Astrocyte (in vitro differentiated cells and primary cell): ENCODE results near the gene NEDD9. TPM values are rescaled to one million over a fixed set of nuclear protein-coding genes. Genes with fewer than 3 reads are reported as not detected.

Experiments
- DNase-seq: peaks from one replicate; pipeline ENCODE4 v3.0.0-alpha.2; 2010; ENCODE audit warnings: low read depth
- FAIRE-seq: peaks from 2 replicates; lab custom pipeline; 2011; peaks lifted over from hg19 to GRCh38; lab: Jason Lieb, UNC
- H2AFZ ChIP-seq: 2 replicates; pipeline ENCODE4 v1.6.0; 2012; ENCODE audit warnings: low read depth, low read length, inconsistent platforms
- H3K27ac ChIP-seq: 2 replicates; pipeline ENCODE4 v1.5.1; 2011; ENCODE audit warnings: low read depth, low read length, inconsistent platforms
- H3K27me3 ChIP-seq: 2 replicates; pipeline ENCODE4 v1.6.0; 2011; ENCODE audit warnings: low read length, inconsistent platforms; ENCODE audit not compliant: insufficient read depth
- H3K36me3 ChIP-seq: 2 replicates; pipeline ENCODE4 v1.5.1; 2011; ENCODE audit warnings: low read length, inconsistent platforms; ENCODE audit not compliant: insufficient read depth
- H3K4me1 ChIP-seq: 2 replicates; pipeline ENCODE4 v1.5.1; 2011; ENCODE audit warnings: low read length, inconsistent platforms; ENCODE audit not compliant: insufficient read depth
- H3K4me2 ChIP-seq: 2 replicates; pipeline ENCODE4 v1.6.0; 2012; ENCODE audit warnings: low read length, inconsistent platforms
- H3K4me3 ChIP-seq: 2 replicates; pipeline ENCODE4 v1.5.1; 2011; ENCODE audit warnings: low read depth, mild to moderate bottlenecking, low read length, inconsistent platforms; ENCODE audit not compliant: insufficient read depth
- H3K79me2 ChIP-seq: 2 replicates; pipeline ENCODE4 v1.6.0; 2012; ENCODE audit warnings: mild to moderate bottlenecking, low read length, inconsistent platforms; ENCODE audit not compliant: insufficient read depth
- H3K9ac ChIP-seq: 2 replicates; pipeline ENCODE4 v1.6.0; 2012; ENCODE audit warnings: mild to moderate bottlenecking, low read length, inconsistent platforms
- H3K9me3 ChIP-seq: 2 replicates; pipeline ENCODE4 v1.5.1; 2012; ENCODE audit warnings: low read depth, mild to moderate bottlenecking, low read length, inconsistent platforms; ENCODE audit not compliant: insufficient read depth
- H4K20me1 ChIP-seq: 2 replicates; pipeline ENCODE4 v1.6.0; 2012; ENCODE audit warnings: low read length, inconsistent platforms; ENCODE audit not compliant: insufficient read depth
- H3K27ac Mint-ChIP-seq: one replicate; pipeline ENCODE4 v1.8.0; 2021; ENCODE audit warnings: mild to moderate bottlenecking, mixed read lengths; ENCODE audit not compliant: unreplicated experiment
- H3K27me3 Mint-ChIP-seq: one replicate; pipeline ENCODE4 v1.8.0; 2021; ENCODE audit warnings: low read depth, mixed read lengths; ENCODE audit not compliant: unreplicated experiment
- H3K36me3 Mint-ChIP-seq: one replicate; pipeline ENCODE4 v1.8.0; 2021; ENCODE audit warnings: low read depth, mixed read lengths; ENCODE audit not compliant: unreplicated experiment
- H3K4me1 Mint-ChIP-seq: one replicate; pipeline ENCODE4 v1.8.0; 2021; ENCODE audit warnings: low read depth, mixed read lengths; ENCODE audit not compliant: unreplicated experiment
- H3K4me3 Mint-ChIP-seq: one replicate; pipeline ENCODE4 v1.8.0; 2021; ENCODE audit warnings: mild to moderate bottlenecking, moderate library complexity, mixed read lengths; ENCODE audit not compliant: unreplicated experiment
- H3K9me3 Mint-ChIP-seq: one replicate; pipeline ENCODE4 v1.8.0; 2021; ENCODE audit warnings: mild to moderate bottlenecking, mixed read lengths; ENCODE audit not compliant: unreplicated experiment
- EZH2 ChIP-seq: IDR thresholded peaks from 2 replicates; pipeline ENCODE4 v1.6.1; 2012; ENCODE audit warnings: mild to moderate bottlenecking, low read length, inconsistent platforms; ENCODE audit not compliant: insufficient read depth
- total RNA-seq: library from RNA; stranded (reverse); gene quantifications from 2 replicates; pipeline ENCODE4 v1.2.1, GENCODE V29; 2021
- TF ChIP-seq, protein P1 (sequence below): IDR thresholded peaks from 2 replicates; pipeline ENCODE4 v1.5.1; 2011; ENCODE audit warnings: low read depth, mild to moderate bottlenecking, inconsistent platforms, low read length, moderate library complexity; ENCODE audit not compliant: insufficient read depth

Gene NEDD9
- total RNA-seq, 1 donor from 2014 or later, result 39.6 TPM

DNA sequence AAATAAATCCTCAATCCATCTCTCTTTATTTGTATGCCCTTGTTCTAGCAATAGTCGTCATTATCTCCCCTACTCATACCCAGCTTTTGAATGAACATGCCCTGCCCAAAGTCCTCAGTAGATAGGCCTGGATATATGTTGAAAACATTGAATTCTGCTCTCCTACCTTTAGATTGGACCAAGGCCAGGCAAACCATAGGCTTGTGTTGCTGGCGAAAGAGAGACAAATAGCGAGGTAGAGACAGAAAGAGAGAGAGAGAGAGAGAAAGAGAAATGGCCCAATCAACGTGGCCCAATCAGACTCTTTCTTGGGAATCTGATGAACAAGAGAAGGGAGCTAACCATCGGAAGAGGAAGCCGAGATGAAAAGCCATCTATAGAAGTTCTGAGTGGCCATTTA, 45.2 kb downstream of the NEDD9 start:
- H3K4me3 ChIP-seq, result no peak overlapping the region
- peaks cover 4% of the 10 kb centered on the region for H4K20me1 ChIP-seq
- Mint-ChIP-seq H3K27ac (no peak overlapping the region), H3K4me1 (no peaks in the 10 kb centered on the region), H3K9me3 (peaks cover 3% of the 10 kb centered on the region), H3K4me3 (no peak overlapping the region), H3K27me3 (no peaks in the 10 kb centered on the region), H3K36me3 (peaks cover 59% of the 10 kb centered on the region)
- H3K27ac ChIP-seq, result no peak overlapping the region
- H3K4me1 ChIP-seq, result no peaks in the 10 kb centered on the region
- no peak overlapping the region for H3K9ac ChIP-seq
- FAIRE-seq (no peak), DNase-seq (no peak)
- H3K27me3 ChIP-seq, result no peaks in the 10 kb centered on the region
- peaks cover 23% of the 10 kb centered on the region for H3K79me2 ChIP-seq
- H3K4me2 ChIP-seq, result no peak overlapping the region
- no peak for TF ChIP-seq EZH2
- TF ChIP-seq, protein P1, sequence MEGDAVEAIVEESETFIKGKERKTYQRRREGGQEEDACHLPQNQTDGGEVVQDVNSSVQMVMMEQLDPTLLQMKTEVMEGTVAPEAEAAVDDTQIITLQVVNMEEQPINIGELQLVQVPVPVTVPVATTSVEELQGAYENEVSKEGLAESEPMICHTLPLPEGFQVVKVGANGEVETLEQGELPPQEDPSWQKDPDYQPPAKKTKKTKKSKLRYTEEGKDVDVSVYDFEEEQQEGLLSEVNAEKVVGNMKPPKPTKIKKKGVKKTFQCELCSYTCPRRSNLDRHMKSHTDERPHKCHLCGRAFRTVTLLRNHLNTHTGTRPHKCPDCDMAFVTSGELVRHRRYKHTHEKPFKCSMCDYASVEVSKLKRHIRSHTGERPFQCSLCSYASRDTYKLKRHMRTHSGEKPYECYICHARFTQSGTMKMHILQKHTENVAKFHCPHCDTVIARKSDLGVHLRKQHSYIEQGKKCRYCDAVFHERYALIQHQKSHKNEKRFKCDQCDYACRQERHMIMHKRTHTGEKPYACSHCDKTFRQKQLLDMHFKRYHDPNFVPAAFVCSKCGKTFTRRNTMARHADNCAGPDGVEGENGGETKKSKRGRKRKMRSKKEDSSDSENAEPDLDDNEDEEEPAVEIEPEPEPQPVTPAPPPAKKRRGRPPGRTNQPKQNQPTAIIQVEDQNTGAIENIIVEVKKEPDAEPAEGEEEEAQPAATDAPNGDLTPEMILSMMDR, result no peak
- no peak overlapping the region for H2AFZ ChIP-seq
- H3K9me3 ChIP-seq, result no peaks in the 10 kb centered on the region
- peaks cover 77% of the 10 kb centered on the region for H3K36me3 ChIP-seq

DNA sequence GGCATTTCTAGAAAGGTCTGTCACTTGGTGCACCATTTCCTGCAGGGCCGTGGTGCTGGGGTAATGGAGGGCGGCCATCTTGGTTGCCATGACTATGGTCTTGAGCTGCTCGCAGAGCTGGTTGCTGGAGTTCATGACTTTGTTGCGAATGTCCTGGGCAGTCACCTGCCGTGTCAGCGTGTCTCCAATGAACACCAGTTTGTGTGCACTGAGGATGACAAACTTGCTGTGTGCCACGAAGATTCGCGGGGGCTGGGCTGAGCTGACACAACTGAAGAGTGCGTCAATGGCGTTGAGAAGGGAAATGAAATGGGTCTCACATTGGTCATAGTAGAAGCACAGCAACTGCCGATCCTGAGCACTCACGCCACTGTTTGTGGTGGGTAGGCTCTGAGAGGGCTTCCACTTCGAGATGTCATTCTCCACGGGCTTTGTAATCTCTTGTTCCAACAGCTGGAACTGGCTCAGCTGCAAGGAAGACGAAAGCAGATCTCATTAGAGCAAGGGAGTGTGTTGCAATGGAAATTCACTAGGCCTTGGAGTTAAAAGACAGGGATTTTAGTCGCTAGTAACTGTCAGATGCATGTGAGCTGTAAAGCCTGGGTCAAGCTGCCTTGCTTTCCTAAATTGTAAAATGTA, 47.1 kb downstream of the NEDD9 start:
- Histone ChIP-seq H3K4me1 (no peaks in the 10 kb centered on the region), H3K9me3 (no peaks in the 10 kb centered on the region), H3K4me2 (no peak overlapping the region), H4K20me1 (peaks cover 4% of the 10 kb centered on the region), H2AFZ (no peak overlapping the region), H3K79me2 (peaks cover 20% of the 10 kb centered on the region), H3K27me3 (no peaks in the 10 kb centered on the region), H3K4me3 (no peak overlapping the region), H3K9ac (no peak overlapping the region), H3K27ac (no peak overlapping the region), H3K36me3 (peaks cover 65% of the 10 kb centered on the region)
- Mint-ChIP-seq H3K36me3 (peaks cover 44% of the 10 kb centered on the region), H3K9me3 (peaks cover 2% of the 10 kb centered on the region), H3K4me3 (no peak overlapping the region), H3K4me1 (peaks cover 3% of the 10 kb centered on the region), H3K27me3 (no peaks in the 10 kb centered on the region), H3K27ac (no peak overlapping the region)
- DNase-seq (no peak), FAIRE-seq (no peak)
- no peak for TF ChIP-seq EZH2
- TF ChIP-seq, protein P1, result no peak

DNA sequence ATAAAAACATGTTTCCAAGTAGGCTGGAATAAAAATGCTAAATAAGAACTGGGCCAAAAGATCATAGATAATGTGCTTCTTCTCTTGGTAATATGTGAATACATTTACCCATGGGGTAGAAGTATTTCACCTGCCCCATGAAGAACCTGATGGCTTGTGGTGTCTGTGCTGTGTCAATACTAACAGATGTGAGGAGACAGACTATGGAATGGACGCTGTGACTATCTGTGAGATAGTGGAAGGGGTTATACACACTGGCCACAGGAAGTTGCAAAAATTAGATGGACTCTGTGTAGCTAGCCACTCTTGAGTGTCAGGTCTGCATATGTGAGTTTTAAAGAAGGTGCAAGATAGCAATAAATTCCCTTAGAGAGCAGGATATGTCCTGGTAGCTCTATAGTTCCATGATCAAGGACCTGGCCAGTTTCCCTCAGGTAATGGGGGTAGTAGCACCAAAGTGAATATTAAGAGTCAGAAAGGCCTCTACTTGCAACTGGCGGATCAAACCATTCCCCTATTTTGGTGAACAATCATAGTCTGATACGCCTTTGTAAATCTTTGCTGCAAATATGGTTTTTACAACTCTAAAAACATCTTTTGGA, 48.6 kb downstream of the NEDD9 start:
- H3K4me3 Mint-ChIP-seq, result no peak overlapping the region
- Histone ChIP-seq H3K4me3 (no peak overlapping the region), H2AFZ (no peak overlapping the region), H3K9ac (no peak overlapping the region), H3K27me3 (no peaks in the 10 kb centered on the region), H4K20me1 (no peaks in the 10 kb centered on the region), H3K4me1 (no peaks in the 10 kb centered on the region), H3K4me2 (no peak overlapping the region), H3K27ac (no peak overlapping the region), H3K36me3 (peaks cover 52% of the 10 kb centered on the region), H3K9me3 (no peaks in the 10 kb centered on the region), H3K79me2 (peaks cover 8% of the 10 kb centered on the region)
- no peak overlapping the region for H3K27ac Mint-ChIP-seq
- DNase-seq (no peak), FAIRE-seq (no peak)
- H3K4me1 Mint-ChIP-seq, result peaks cover 8% of the 10 kb centered on the region
- H3K36me3 Mint-ChIP-seq, result peaks cover 37% of the 10 kb centered on the region
- TF ChIP-seq EZH2, result no peak
- TF ChIP-seq, protein P1, result no peak
- H3K9me3 Mint-ChIP-seq, result no peaks in the 10 kb centered on the region
- H3K27me3 Mint-ChIP-seq, result no peaks in the 10 kb centered on the region
